Glutamatergic neuron (in vitro differentiated cells): ENCODE results near the gene PTPRE. TPM values are rescaled to one million over a fixed set of nuclear protein-coding genes. Genes with fewer than 3 reads are reported as not detected.

Source experiments
- DNase-seq: peaks from one replicate; pipeline ENCODE4 v3.0.0; 2022
- H3K27ac Mint-ChIP-seq: one replicate; pipeline ENCODE4 v1.8.0; 2020; ENCODE audit warnings: mild to moderate bottlenecking, mixed read lengths, inconsistent platforms; ENCODE audit not compliant: unreplicated experiment
- H3K27me3 Mint-ChIP-seq: one replicate; pipeline ENCODE4 v1.8.0; 2020; ENCODE audit warnings: mild to moderate bottlenecking, moderate library complexity, mixed read lengths, inconsistent platforms; ENCODE audit not compliant: unreplicated experiment
- H3K36me3 Mint-ChIP-seq: one replicate; pipeline ENCODE4 v1.8.0; 2020; ENCODE audit warnings: mild to moderate bottlenecking, mixed read lengths, inconsistent platforms; ENCODE audit not compliant: unreplicated experiment
- H3K4me1 Mint-ChIP-seq: one replicate; pipeline ENCODE4 v1.8.0; 2020; ENCODE audit warnings: mild to moderate bottlenecking, low read depth, mixed read lengths, inconsistent platforms; ENCODE audit not compliant: unreplicated experiment
- H3K4me3 Mint-ChIP-seq: one replicate; pipeline ENCODE4 v1.8.0; 2020; ENCODE audit warnings: mild to moderate bottlenecking, mixed read lengths, inconsistent platforms; ENCODE audit not compliant: unreplicated experiment
- H3K9me3 Mint-ChIP-seq: one replicate; pipeline ENCODE4 v1.8.0; 2020; ENCODE audit warnings: mild to moderate bottlenecking, moderate library complexity, mixed read lengths, inconsistent platforms; ENCODE audit not compliant: unreplicated experiment
- total RNA-seq: library from RNA; stranded (reverse); fragmentation: NEBNext Ultra II Directional; extraction: Animal tissue kit (Norgen Biotek cat#: 25700); gene quantifications from one replicate; pipeline ENCODE4 v1.2.1, GENCODE V29; 2021; ENCODE audit not compliant: unreplicated experiment
- TF ChIP-seq, protein P1 (sequence below): fragments of 200-600 bp; sonication (generic); IDR thresholded peaks from one replicate; pipeline ENCODE4 v1.5.0; 2021; ENCODE audit not compliant: partially characterized antibody, unreplicated experiment

Gene PTPRE
- total RNA-seq, 1 donor from 2014 or later = 2.6 TPM

DNA sequence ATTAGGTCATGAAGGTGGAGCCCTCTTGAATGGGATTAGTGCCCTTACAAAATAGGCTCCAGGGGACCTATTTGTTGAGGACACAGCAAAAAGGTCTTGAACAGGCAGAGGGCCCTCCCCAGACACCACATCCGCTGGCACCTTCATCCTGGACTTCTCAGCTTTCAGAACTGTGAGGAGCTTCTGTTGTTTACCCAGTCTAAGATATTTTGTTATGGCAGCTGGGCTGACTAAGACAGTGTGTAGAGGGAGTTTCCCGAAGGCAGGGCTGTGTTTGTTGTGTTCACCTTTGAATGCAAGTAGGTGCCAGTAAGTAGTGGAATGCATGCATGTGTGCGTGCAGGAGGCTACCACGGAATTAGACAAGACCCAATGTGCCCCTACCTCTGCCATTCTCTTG, 106.7 kb downstream of the PTPRE start:
- H3K27ac Mint-ChIP-seq = no peak overlapping the region

GRCh38 chr10:128014236-128014635, 107.3 kb downstream of the PTPRE start:
- H3K4me3 Mint-ChIP-seq = no peak overlapping the region
- no peak for DNase-seq
- no peak overlapping the region for H3K27ac Mint-ChIP-seq
- TF ChIP-seq, protein P1, sequence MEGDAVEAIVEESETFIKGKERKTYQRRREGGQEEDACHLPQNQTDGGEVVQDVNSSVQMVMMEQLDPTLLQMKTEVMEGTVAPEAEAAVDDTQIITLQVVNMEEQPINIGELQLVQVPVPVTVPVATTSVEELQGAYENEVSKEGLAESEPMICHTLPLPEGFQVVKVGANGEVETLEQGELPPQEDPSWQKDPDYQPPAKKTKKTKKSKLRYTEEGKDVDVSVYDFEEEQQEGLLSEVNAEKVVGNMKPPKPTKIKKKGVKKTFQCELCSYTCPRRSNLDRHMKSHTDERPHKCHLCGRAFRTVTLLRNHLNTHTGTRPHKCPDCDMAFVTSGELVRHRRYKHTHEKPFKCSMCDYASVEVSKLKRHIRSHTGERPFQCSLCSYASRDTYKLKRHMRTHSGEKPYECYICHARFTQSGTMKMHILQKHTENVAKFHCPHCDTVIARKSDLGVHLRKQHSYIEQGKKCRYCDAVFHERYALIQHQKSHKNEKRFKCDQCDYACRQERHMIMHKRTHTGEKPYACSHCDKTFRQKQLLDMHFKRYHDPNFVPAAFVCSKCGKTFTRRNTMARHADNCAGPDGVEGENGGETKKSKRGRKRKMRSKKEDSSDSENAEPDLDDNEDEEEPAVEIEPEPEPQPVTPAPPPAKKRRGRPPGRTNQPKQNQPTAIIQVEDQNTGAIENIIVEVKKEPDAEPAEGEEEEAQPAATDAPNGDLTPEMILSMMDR = no peak
- H3K36me3 Mint-ChIP-seq = no peaks in the 10 kb centered on the region
- H3K4me1 Mint-ChIP-seq = peaks cover 13% of the 10 kb centered on the region
- H3K9me3 Mint-ChIP-seq = peaks cover 2% of the 10 kb centered on the region
- H3K27me3 Mint-ChIP-seq = peaks cover 7% of the 10 kb centered on the region

More for the DNA sequence above, 106.7 kb downstream of the PTPRE start:
- peaks cover 11% of the 10 kb centered on the region for H3K4me1 Mint-ChIP-seq
- no peak for DNase-seq
- no peaks in the 10 kb centered on the region for H3K36me3 Mint-ChIP-seq
- H3K9me3 Mint-ChIP-seq = peaks cover 2% of the 10 kb centered on the region
- no peak overlapping the region for H3K4me3 Mint-ChIP-seq
- TF ChIP-seq, protein P1 = no peak
- H3K27me3 Mint-ChIP-seq = peaks cover 6% of the 10 kb centered on the region

GRCh38 chr10:128016423-128017060, 109.6 kb downstream of the PTPRE start:
- Mint-ChIP-seq H3K27me3 (peaks cover 8% of the 10 kb centered on the region), H3K4me1 (peaks cover 9% of the 10 kb centered on the region)

DNA sequence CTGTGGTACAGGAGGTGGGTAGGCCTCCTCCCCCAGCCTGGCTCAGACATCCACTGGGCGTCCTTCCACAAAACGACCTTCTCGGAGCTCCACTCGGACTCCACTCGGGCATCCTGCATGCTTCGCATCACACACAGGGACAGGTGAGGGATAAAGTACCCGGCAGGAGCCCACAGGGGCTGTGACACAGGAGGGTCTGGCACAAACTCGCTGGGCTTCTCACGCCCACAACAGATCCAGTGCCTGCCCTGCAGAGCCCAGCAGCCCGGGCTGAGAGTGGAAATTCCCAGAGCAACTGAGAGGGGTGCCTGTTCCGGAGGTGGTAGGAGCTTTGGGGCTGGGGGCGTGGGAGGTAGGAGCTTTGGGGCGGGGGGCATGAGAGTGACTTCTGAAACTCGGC, 110.9 kb downstream of the PTPRE start:
- H3K36me3 Mint-ChIP-seq = no peaks in the 10 kb centered on the region
- H3K4me1 Mint-ChIP-seq = peaks cover 9% of the 10 kb centered on the region
- peaks cover 8% of the 10 kb centered on the region for H3K27me3 Mint-ChIP-seq
- H3K9me3 Mint-ChIP-seq = peaks cover 2% of the 10 kb centered on the region
- no peak for DNase-seq
- no peak overlapping the region for H3K4me3 Mint-ChIP-seq
- H3K27ac Mint-ChIP-seq = no peak overlapping the region
- TF ChIP-seq, protein P1 = no peak

More at GRCh38 chr10:128016423-128017060, 109.6 kb downstream of the PTPRE start:
- TF ChIP-seq, protein P1 = no peak
- Mint-ChIP-seq H3K27ac (no peak overlapping the region), H3K9me3 (peaks cover 2% of the 10 kb centered on the region), H3K36me3 (no peaks in the 10 kb centered on the region), H3K4me3 (no peak overlapping the region)
- DNase-seq = no peak

DNA sequence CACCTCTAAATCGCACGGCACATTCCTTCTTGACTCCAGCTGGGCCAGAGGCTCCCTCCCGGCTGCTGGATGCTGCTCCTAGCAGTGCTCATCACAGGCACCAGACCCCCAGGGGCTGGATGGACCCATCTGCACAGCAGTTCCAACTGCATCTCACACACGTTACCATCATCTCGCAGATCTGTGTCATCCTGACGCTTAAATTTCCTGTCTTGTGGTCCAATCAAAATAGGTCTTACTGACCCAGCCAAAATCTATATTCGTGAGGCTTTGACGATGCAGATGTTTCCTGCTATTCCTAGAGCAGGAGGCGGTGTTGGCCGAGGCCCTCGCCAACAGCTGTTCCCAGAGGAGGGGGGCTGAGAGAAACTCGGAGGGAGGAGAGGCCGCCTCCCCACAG, 111.3 kb downstream of the PTPRE start:
- TF ChIP-seq, protein P1 = no peak
- DNase-seq = peak; percentile 64
- Mint-ChIP-seq H3K9me3 (peaks cover 2% of the 10 kb centered on the region), H3K4me1 (peaks cover 9% of the 10 kb centered on the region), H3K27ac (no peak overlapping the region), H3K4me3 (no peak overlapping the region), H3K36me3 (no peaks in the 10 kb centered on the region), H3K27me3 (peaks cover 6% of the 10 kb centered on the region)
